GM18868 (cell line): ENCODE data around the gene PRKRIP1.
"Not testable (repeated sequence)": the region's sequence is repeated elsewhere in the genome, so short reads cannot be mapped to it uniquely, and the experiment has no call there.

Experiments used
- ATAC-seq: cut with Tn5 transposase; IDR thresholded peaks from one replicate; pipeline ENCODE4 v1.9.1; 2021; ENCODE audit warnings: mild to moderate bottlenecking, moderate library complexity; ENCODE audit not compliant: unreplicated experiment

Gene PRKRIP1

DNA sequence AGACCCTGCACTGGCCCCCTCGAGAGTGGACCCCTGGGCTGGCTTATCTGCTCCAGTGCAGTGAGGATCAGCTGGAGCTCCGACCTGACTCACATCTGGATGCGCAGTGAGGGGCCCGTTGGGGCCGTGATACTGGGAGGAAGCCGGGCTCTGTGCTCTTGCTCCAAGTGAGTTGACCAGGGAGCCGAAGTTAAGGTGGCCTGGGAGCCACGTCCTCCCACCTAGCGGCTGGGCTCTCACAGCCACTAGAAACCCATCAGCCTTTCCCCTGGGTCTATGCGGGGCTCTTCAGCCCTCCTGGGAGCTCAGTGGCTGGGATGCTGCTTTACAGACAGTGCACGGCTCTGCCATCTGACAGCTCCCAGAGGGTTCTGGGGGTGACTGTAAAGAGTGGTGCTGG, 59.4 kb downstream of the PRKRIP1 start:
- no peak for ATAC-seq

GRCh38 chr7:102456327-102456726, 60.2 kb downstream of the PRKRIP1 start:
- no peak for ATAC-seq

GRCh38 chr7:102457352-102457924, 61.3 kb downstream of the PRKRIP1 start:
- ATAC-seq, result no peak

- ATAC-seq, result no peak
Measured at GRCh38 chr7:102459221-102459844, 63.2 kb downstream of the PRKRIP1 start.

- no peak for ATAC-seq
Measured at GRCh38 chr7:102460467-102460866, 64.3 kb downstream of the PRKRIP1 start.

DNA sequence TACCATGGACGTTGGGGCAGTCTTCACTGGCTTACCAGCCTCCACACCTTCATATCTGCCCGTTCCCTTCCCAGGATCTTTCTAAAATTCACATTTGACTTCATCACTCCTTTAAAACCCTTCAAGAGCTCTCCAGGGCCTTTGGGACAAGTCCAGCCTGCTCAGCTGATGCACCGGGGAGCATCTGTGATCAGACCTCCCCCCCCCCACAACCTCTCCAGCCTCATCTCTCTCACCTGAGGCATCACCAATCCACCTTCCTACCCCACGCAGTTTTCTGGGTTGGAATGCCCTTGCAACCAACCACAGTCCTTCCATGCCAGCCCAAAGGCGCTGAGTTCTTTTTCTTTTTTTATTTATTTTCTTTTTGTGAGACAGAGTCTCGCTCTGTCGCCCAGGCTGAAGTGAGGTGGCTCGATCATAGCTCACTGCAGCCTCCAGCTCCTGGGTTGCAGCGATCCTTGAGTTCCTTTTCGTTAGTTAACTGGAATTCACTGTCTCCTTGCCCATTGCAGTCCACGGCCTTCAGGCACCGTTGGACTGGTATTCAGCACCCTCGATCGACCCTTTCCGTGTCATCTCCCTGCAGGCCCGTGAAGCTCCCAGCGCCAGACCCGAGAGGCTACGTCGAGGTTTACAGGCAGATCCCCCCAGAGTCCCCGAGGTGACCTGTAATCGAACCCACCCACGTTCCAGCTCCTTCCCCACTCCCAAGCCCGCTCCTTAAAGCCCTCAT, 67.8 kb downstream of the PRKRIP1 start:
- ATAC-seq, result no peak

DNA sequence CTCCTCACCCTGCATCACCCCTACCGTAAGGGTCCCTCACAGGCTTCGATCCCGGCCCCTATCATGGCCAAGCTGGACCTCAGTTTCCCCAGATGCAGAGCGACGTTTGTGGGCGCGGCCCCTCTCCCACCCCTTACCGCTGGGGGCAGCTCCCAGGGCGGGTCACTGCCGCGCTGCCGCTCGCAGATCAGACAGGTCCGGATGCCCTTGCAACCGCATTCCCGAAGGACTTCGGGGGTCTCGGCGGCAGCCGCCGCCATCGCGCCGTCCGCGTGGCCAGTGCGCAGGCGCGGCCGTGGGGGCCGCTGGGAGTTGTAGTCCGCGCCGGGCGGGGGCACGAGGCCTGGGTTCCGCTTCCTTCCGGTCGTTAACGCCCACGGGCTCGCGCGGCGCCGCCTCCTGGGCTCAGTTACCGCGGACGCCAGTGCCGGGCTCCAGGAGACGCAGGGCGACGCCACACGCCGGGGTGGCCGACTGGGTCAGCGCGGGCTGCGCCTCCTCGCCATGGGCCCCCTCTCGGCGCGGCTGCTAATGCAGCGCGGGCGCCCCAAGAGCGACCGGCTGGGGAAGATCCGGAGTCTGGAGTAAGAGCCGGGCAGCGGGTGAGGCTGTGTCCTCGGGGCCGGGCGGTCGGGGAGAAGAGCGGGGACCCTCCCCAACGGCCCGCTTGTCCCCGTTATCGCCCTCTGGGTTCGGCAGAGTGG, 68.6 kb downstream of the PRKRIP1 start, which contains the start of the genes ALKBH4 and LRWD1:
Gene ALKBH4, minus strand, starts transcription at position 287 of the 704 bp plus-strand sequence. Its CDS starts 27 bp downstream, at position 260.
Gene LRWD1, plus strand, starts transcription at position 408 of the 704 bp plus-strand sequence. Its CDS starts 97 bp downstream, at position 505.
- peak; percentile 94 for ATAC-seq

GRCh38 chr7:102466097-102466496, 69.9 kb downstream of the PRKRIP1 start:
- no peak for ATAC-seq

DNA sequence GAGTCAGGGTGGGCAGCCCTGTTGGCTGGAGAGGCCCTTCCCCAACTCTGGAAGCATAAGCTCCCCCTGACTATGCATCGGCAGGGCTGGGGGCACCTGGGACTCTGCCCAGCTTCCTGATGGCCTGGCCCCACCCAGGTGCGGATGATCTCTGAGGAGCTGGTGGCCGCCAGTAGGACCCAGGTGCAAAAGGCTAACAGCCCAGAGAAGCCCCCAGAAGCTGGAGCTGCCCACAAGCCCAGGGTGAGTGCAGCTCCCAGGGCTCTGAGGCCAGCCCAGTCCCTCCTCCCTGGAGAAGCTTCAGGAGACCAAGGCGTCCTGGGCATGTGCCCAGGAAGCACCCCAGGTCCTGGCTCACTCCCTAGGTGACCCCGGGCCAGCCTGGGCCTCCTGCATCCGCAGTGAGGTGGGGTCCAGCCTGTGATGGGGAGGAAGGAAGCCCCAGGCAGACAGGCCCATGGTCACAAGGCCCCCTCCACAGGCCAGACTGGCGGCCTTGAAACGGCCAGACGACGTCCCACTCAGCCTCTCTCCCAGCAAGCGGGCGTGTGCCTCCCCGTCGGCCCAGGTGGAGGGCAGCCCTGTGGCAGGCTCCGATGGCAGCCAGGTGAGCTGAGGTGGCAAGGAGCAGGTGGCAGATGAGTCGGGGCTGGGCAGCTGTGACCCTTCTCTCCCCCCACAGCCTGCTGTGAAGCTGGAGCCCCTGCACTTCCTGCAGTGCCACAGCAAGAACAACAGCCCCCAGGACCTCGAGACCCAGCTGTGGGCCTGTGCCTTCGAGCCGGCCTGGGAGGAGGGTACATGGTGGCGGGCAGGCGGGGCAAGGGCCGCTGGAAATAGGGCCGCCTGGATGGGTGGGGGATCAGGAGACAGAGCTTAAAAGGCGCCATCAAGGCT, 71.7 kb downstream of the PRKRIP1 start:
- no peak for ATAC-seq

- no peak for ATAC-seq
Measured at GRCh38 chr7:102468478-102469350, 72.6 kb downstream of the PRKRIP1 start.

DNA sequence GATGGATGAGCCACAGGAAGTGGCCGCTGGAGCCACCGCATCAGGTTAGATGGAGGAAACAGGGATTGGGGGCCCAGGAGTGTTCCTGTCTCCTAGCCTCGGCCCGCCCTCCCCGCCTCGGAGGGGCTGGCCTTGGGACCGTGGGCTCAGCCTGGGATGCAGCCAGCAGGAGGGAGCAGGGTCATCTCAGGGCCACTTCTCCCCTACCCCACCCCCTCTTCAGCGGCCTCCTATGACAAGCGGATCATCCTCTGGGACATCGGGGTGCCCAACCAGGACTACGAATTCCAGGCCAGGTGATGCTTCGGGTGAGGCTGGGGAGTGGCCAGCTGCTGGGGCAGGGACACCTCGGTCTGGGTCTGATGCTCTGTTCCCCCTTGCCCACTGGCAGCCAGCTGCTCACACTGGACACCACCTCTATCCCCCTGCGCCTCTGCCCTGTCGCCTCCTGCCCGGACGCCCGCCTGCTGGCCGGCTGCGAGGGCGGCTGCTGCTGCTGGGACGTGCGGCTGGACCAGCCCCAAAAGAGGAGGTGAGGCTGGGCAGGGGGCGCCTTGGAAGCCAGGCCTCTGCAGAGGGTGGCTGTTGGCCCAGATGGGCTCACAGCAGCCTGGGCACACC, 73.3 kb downstream of the PRKRIP1 start:
- no peak for ATAC-seq

DNA sequence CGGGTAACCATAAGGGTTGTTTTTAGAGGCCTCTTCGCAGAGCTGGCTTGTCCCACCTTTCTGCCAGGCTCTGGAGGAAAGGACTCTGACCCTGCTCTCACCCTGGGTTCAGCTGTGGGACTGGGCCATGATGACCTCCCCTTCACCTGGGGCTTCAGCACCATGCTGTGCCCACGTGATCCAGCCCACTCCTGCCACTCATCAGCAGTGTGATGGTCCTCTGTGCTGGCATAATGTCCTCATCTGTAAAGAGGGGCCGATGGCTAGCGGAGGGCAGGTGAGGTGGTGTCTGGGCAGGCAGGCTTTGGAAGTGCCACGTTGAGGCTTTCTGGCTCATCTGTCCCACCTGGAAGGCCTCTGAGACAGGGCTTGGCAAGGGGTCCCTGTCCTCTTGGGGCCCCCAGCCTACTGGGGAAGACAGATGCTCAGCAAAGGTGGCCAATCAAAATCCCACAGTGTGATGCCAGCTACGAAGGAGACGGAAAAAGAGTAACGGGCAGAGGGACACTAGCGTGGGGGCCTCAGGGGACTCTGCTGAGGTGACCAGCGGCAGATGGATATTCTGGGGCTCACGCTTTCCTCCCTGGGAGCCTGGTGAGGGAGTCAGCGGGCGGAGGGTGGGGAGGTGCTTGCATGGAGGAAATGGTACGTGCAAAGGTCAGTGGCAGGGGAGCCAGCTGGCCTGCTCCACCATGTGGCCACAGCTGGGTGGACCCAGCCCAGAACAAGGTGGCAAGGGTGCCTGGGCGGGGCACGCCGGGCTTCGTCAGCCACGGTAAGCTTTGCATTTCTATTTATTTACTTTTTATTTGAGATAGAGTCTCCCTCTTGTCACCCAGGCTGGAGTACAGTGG, 74.0 kb downstream of the PRKRIP1 start:
- no peak for ATAC-seq

DNA sequence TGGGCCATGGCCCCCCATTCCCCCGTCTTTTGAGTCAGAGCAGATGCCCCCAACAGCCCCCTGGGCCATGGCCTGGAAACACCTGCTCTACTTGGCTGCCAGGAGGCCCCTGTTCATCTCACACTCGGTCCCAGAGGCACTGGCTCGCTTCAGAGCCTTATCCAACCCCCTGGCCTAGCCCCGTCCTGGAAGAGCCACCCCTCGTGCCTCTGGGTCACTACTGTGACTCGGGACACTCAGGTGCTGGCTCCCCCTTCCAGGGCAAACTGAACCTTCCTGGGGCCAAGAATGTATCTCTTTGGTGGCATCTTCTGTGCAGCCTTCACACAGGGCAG, 75.6 kb downstream of the PRKRIP1 start:
- no peak for ATAC-seq

DNA sequence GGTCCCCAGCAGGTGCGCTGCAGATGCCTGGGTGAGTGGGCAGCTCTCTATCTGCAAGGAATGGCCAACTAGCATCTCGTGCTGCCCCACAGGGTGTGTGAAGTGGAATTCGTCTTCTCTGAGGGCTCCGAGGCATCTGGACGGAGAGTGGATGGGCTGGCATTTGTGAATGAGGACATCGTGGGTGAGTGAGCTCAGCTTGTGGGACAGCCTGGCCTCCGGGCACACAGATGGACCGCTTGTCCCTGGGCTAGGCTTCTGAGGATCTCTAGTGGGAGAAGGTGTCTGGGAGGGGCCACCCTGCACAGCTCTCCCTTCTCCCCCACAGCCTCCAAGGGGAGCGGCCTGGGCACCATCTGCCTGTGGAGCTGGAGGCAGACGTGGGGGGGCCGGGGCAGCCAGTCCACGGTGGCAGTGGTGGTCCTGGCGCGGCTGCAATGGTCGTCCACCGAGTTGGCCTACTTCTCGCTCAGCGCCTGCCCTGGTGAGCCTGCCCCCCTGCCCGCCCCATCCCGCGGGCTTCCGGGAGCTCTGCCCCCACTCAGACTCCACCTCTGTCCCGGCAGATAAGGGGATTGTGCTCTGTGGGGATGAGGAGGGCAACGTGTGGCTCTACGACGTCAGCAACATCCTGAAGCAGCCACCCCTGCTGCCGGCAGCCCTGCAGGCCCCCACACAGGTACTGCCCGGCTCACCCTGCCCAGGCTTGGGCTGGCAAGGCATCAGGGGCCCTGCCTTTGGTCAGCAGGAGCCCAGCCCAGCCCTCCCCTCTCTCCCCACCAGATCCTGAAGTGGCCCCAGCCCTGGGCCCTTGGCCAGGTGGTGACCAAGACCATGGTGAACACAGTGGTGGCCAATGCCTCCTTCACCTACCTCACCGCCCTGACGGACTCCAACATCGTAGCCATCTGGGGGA, 76.2 kb downstream of the PRKRIP1 start:
- no peak for ATAC-seq

DNA sequence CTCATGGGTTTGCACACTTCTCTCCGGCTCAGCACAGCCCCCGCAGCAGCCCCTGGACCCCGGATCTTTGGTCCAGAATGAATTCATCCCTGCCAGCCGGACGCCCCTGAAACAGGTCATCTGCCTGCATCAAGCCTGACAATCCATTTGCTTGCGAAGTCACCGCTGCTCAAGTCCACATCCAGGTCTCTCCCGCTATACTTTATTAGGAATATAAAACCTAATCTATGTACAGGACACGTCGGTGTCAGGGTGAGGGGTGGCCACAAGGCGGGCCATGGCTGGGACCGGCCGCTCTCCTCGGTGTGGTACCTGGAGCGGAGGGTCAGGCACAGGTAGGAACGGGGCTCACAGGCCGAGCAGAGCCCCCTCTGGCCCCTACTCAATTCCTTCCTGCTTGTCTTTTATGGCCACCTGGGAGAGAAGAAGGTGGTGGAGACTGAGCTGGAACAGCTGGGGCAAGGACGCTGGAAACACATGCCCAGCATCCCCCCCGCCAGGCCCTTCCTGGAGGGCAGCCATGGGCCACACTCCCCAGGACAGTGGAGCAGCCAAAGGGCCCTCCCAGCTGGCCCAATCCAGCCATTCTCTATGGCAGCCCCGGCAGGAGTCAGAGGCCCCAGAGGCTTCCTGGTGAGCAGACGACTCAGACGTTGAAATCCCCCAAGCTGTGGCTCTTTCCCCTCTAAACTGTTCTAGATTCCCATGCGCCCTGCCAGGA, 77.3 kb downstream of the PRKRIP1 start:
- ATAC-seq, result no peak

- ATAC-seq, result not testable (repeated sequence)
Measured at GRCh38 chr7:102474116-102474515, 78.0 kb downstream of the PRKRIP1 start.
